M059J (cell line): ENCODE results near the gene CALD1. TPM values are rescaled to one million over a fixed set of nuclear protein-coding genes. Genes with fewer than 3 reads are reported as not detected.

Experiments used
- DNase-seq: peaks from one replicate; pipeline ENCODE4 v3.0.0-alpha.2; 2012; ENCODE audit warnings: low read depth
- total RNA-seq: library from RNA; depleted of rRNA; stranded (reverse); fragments of >200 nt; shearing (Covaris generic); gene quantifications from 2 replicates; pipeline ENCODE4 v1.2.3, GENCODE V29; 2014

Gene CALD1
- total RNA-seq, 1 experiment from 2014 or later, result 296 TPM

GRCh38 chr7:134787720-134788119, 8.3 kb downstream of the CALD1 start:
- DNase-seq, result no peak

GRCh38 chr7:134788191-134788590, 8.8 kb downstream of the CALD1 start:
- no peak for DNase-seq

- no peak for DNase-seq
Observed at GRCh38 chr7:134789967-134790685, 10.7 kb downstream of the CALD1 start.

GRCh38 chr7:134792968-134793367, 13.5 kb downstream of the CALD1 start:
- no peak for DNase-seq

GRCh38 chr7:134795231-134795630, 15.8 kb downstream of the CALD1 start:
- no peak for DNase-seq

- no peak for DNase-seq
Observed at GRCh38 chr7:134798155-134798554, 18.7 kb downstream of the CALD1 start.

GRCh38 chr7:134799377-134799776, 19.9 kb downstream of the CALD1 start:
- DNase-seq, result no peak

- no peak for DNase-seq
Observed at GRCh38 chr7:134802762-134803161, 23.3 kb downstream of the CALD1 start.

- DNase-seq, result no peak
Observed at GRCh38 chr7:134804351-134804750, 24.9 kb downstream of the CALD1 start.

GRCh38 chr7:134804854-134805253, 25.4 kb downstream of the CALD1 start:
- no peak for DNase-seq

- DNase-seq, result no peak
Observed at GRCh38 chr7:134806197-134806596, 26.8 kb downstream of the CALD1 start.

- no peak for DNase-seq
Observed at GRCh38 chr7:134809616-134810015, 30.2 kb downstream of the CALD1 start.

- DNase-seq, result peak; percentile 59
Observed at GRCh38 chr7:134811765-134812164, 32.3 kb downstream of the CALD1 start.

- no peak for DNase-seq
Observed at GRCh38 chr7:134813663-134814396, 34.4 kb downstream of the CALD1 start.

GRCh38 chr7:134814730-134815364, 35.4 kb downstream of the CALD1 start:
- no peak for DNase-seq

GRCh38 chr7:134818613-134819345, 39.3 kb downstream of the CALD1 start:
- no peak for DNase-seq

- no peak for DNase-seq
Observed at GRCh38 chr7:134819401-134819800, 40.0 kb downstream of the CALD1 start.

GRCh38 chr7:134820295-134820694, 40.9 kb downstream of the CALD1 start:
- DNase-seq, result no peak

GRCh38 chr7:134820778-134821177, 41.3 kb downstream of the CALD1 start:
- no peak for DNase-seq

GRCh38 chr7:134823400-134823799, 44.0 kb downstream of the CALD1 start:
- DNase-seq, result peak; percentile 60

GRCh38 chr7:134825666-134826065, 46.2 kb downstream of the CALD1 start:
- no peak for DNase-seq

GRCh38 chr7:134826105-134826504, 46.7 kb downstream of the CALD1 start:
- DNase-seq, result peak; percentile 72
